ENCODE measurements around the gene HAP1.

- TF ChIP-seq POLR2A (IDR thresholded peaks at IDR 0.05), result no peak
- TF ChIP-seq CTCF (IDR thresholded peaks at IDR 0.05 in 4 of 5, conservative IDR thresholded peaks at IDR 0.05 in 1 of 5), result no peak
Observed at GRCh38 chr17:41738801-41739112, 4.3 kb upstream of the HAP1 start.
